Thoracic aorta (tissue), 2 donors: Measurements from ENCODE around the gene LAMB3. TPM values are rescaled to one million over a fixed set of nuclear protein-coding genes. Genes with fewer than 3 reads are reported as not detected.
A peak's percentile ranks its signal among the peaks of the same experiment; 100 is the strongest.

Experiments used
- ATAC-seq: fragments of 150-250 bp; one replicate; pipeline ENCODE4 v1.8.0; 2017; ENCODE audit warnings: low read depth; ENCODE audit not compliant: insufficient number of reproducible peaks, low FRiP score
- DNase-seq: peaks from one replicate; pipeline ENCODE4 v3.0.0-alpha.2; 2020; ENCODE audit warnings: low spot score
- H3K27ac ChIP-seq, 2 donors: fragments of 200-600 bp; sonication (generic); 1 replicate in 1 of 2; 2 replicates in 1 of 2; pipeline ENCODE4 v1.5.1; 2016; ENCODE audit warnings: mild to moderate bottlenecking in 2 of 2, moderate library complexity in 2 of 2
- H3K27me3 ChIP-seq: fragments of 200-600 bp; sonication (generic); replicated peaks from 2 replicates; pipeline ENCODE4 v1.6.0; 2016; ENCODE audit warnings: mild to moderate bottlenecking; ENCODE audit not compliant: insufficient read depth
- H3K36me3 ChIP-seq: fragments of 200-600 bp; sonication (generic); one replicate; pipeline ENCODE4 v1.5.1; 2016
- H3K4me1 ChIP-seq, 2 donors: fragments of 200-600 bp; sonication (generic); 1 replicate in 1 of 2; 2 replicates in 1 of 2; pipeline versions ENCODE4 v1.5.1 to v1.6.0; 2016; ENCODE audit warnings: low read depth in 2 of 2, mild to moderate bottlenecking in 1 of 2; ENCODE audit not compliant: control insufficient read depth in 1 of 2
- H3K4me3 ChIP-seq: fragments of 200-600 bp; sonication (generic); 2 replicates; pipeline ENCODE4 v1.5.1; 2016; ENCODE audit warnings: mild to moderate bottlenecking
- H3K9me3 ChIP-seq: fragments of 200-600 bp; sonication (generic); 2 replicates; pipeline ENCODE4 v1.5.1; 2016
- CTCF ChIP-seq: fragments of 200-600 bp; sonication (generic); IDR thresholded peaks from one replicate; pipeline ENCODE4 v1.5.1; 2019; ENCODE audit warnings: antibody characterized with exemption
- total RNA-seq, 2 donors: library from RNA; depleted of rRNA; stranded (reverse); fragments of >200 nt; gene quantifications; one replicate each; pipeline versions ENCODE4 v1.1.0 to v1.2.3, GENCODE V29; 2016

Gene LAMB3
- total RNA-seq, 2 donors from 2014 or later, result 3.4 to 5.1 TPM

GRCh38 chr1:209609041-209609790 is 43.0 kb downstream of the LAMB3 start:
- Histone ChIP-seq H3K4me3 (no peak overlapping the region), H3K4me1 (no peaks in the 10 kb centered on the region), H3K27me3 (no peaks in the 10 kb centered on the region), H3K27ac (no peak overlapping the region), H3K36me3 (no peaks in the 10 kb centered on the region), H3K9me3 (no peaks in the 10 kb centered on the region)
- ATAC-seq, result no peak
- DNase-seq, result no peak
- no peak for TF ChIP-seq CTCF

- Histone ChIP-seq H3K36me3 (no peaks in the 10 kb centered on the region), H3K4me3 (no peak overlapping the region), H3K27ac (no peak overlapping the region), H3K4me1 (no peaks in the 10 kb centered on the region), H3K9me3 (no peaks in the 10 kb centered on the region), H3K27me3 (no peaks in the 10 kb centered on the region)
- ATAC-seq (no peak), DNase-seq (no peak)
- TF ChIP-seq CTCF, result no peak
Measured at GRCh38 chr1:209607795-209608178, 44.4 kb downstream of the LAMB3 start.

- TF ChIP-seq CTCF, result no peak
- no peak overlapping the region for H3K27ac ChIP-seq
- no peaks in the 10 kb centered on the region for H3K36me3 ChIP-seq
- no peak for ATAC-seq
- H3K4me3 ChIP-seq, result no peak overlapping the region
- DNase-seq, result no peak
- H3K4me1 ChIP-seq, result no peaks in the 10 kb centered on the region
- H3K9me3 ChIP-seq, result no peaks in the 10 kb centered on the region
- H3K27me3 ChIP-seq, result no peaks in the 10 kb centered on the region
Measured at GRCh38 chr1:209607102-209607794, 45.0 kb downstream of the LAMB3 start.

GRCh38 chr1:209603877-209604276 is 48.3 kb downstream of the LAMB3 start:
- Histone ChIP-seq H3K36me3 (no peaks in the 10 kb centered on the region), H3K9me3 (no peaks in the 10 kb centered on the region), H3K4me1 (no peaks in the 10 kb centered on the region), H3K4me3 (no peak overlapping the region), H3K27me3 (no peaks in the 10 kb centered on the region), H3K27ac (no peak overlapping the region)
- no peak for ATAC-seq
- TF ChIP-seq CTCF, result no peak
- DNase-seq, result no peak

GRCh38 chr1:209601809-209602657 is 50.2 kb downstream of the LAMB3 start:
- no peaks in the 10 kb centered on the region for H3K36me3 ChIP-seq
- DNase-seq (no peak), ATAC-seq (no peak)
- no peaks in the 10 kb centered on the region for H3K27me3 ChIP-seq
- H3K27ac ChIP-seq, result no peak overlapping the region
- H3K9me3 ChIP-seq, result no peaks in the 10 kb centered on the region
- TF ChIP-seq CTCF, result peak; percentile 45
- no peaks in the 10 kb centered on the region for H3K4me1 ChIP-seq
- no peak overlapping the region for H3K4me3 ChIP-seq
